NCI-H1694 (cell line): ENCODE measurements around the gene OR10T2.
"Not testable (repeated sequence)": the region's sequence is repeated elsewhere in the genome, so short reads cannot be mapped to it uniquely, and the experiment has no call there.

ENCODE experiments used
- DNase-seq: peaks from one replicate; lab custom pipeline; 2025; lab: John Stamatoyannopoulos, UW

Gene OR10T2, protein sequence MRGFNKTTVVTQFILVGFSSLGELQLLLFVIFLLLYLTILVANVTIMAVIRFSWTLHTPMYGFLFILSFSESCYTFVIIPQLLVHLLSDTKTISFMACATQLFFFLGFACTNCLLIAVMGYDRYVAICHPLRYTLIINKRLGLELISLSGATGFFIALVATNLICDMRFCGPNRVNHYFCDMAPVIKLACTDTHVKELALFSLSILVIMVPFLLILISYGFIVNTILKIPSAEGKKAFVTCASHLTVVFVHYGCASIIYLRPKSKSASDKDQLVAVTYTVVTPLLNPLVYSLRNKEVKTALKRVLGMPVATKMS

GRCh38 chr1:158398818-158399514 is at the start of gene OR10T2:
Gene OR10T2, minus strand, starts transcription at chr1:158399466. Its CDS starts 0 bp downstream, at chr1:158399466.
- no peak for DNase-seq

GRCh38 chr1:158445376-158445775 is 46.1 kb upstream of the OR10T2 start:
- DNase-seq = no peak

DNA sequence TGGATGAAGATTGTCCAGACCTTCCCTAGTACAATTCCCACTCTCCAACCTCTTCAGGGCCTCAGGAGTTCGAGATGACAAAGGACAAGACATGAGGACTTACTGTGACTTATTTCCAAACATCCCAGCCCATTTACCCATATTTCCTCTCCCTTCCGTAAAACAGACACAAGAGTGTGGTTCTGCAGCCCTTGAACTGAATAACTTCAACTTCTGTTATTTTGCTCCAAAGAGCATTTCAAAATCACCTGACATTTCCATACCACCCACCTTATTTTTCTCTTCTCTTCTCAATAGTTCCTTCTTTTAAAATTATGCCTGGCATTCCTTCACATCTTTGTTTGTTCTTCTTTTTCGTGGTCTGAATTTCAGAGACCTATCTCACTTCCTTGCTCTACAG is 35.5 kb upstream of the OR10T2 start:
- DNase-seq = no peak

GRCh38 chr1:158430163-158430562 is 30.9 kb upstream of the OR10T2 start:
- not testable (repeated sequence) for DNase-seq

GRCh38 chr1:158426137-158426536 is 26.9 kb upstream of the OR10T2 start, which contains the start of gene OR10K2:
Gene OR10K2, minus strand, starts transcription at chr1:158426237. Its CDS starts 5,371 bp downstream, at chr1:158420866.
- no peak for DNase-seq

DNA sequence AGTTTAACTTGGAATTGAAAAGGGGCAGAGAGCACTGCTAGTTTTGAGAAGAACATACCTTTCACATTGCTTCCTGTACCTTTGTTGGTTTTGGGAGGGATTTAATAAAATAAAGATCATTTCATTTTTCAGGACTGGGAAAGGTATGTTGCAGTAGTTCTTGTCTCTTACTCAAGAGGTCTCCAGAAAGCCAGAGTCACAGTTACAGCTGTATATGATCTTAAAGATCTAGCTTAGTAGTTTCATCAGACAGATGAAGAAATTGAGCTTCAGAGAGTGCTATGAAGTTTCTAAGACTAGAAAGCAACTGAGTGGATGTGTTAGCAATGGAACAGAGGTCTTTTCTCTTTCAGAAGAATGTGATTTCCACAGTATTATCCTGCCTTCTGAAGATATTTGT is 25.8 kb upstream of the OR10T2 start:
- no peak for DNase-seq

DNA sequence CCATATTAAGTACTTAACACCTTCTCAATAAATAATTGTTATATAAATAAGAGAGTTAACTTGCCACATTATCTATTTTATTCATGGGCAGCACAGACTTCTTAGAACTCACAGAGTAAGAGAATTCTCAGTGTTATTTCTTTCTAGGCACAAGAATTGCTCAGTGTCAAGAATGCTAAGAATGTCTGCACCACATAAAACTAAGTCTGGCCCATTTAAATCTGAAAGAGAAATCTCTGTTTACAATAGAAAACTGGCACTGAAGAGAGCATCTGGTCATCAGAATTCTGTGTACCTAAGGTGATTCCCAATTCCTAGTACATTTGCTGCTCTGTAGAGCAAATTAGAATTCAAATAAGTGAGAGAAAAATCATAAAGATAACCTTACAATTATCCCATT is 22.9 kb upstream of the OR10T2 start:
- no peak for DNase-seq

GRCh38 chr1:158417586-158417985 is 18.3 kb upstream of the OR10T2 start:
- DNase-seq = no peak

- DNase-seq = no peak
Observed at GRCh38 chr1:158414651-158415345, 15.5 kb upstream of the OR10T2 start.

GRCh38 chr1:158407092-158407491 is 7.8 kb upstream of the OR10T2 start:
- DNase-seq = no peak

- no peak for DNase-seq
Observed at GRCh38 chr1:158400871-158401270, 1.6 kb upstream of the OR10T2 start.

DNA sequence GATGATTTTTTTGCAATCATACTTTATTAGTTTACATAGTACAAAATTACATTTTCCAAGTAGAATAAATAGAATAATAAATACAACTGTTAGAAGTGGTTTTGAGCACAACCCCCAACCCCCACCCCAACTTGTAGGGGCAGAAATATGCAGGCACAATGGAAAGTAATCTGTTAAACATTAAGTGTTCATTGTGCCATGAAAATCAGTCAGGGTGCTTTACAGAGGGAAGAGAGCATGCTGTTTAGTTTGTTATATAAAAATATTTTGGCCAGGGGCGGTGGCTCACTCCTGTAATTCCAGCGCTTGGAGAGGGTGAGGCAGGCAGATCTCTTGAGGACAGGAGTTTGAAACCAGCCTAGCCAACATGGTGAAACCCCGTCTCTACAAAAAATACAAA is 2.6 kb downstream of the OR10T2 start:
- DNase-seq = no peak

DNA sequence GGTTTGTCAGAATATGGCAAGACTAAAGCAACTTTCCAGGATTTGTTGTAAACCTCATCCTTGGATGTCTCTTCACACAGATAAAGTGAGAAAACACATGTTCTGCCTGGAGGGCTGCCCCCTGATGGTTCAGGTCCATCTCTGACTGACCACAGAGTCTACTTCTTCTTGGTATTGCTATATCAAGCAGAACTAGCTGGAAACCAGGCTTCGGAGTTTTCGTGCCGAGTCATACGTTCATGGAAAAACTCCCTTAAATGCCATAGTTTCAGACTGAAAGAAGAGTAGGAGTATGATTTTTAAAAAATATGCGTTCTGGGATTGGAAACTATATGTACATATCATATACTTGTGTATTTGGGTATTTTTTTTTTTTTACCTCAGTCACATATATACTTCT is 5.8 kb downstream of the OR10T2 start:
- no peak for DNase-seq

GRCh38 chr1:158391099-158391498 is 8.2 kb downstream of the OR10T2 start:
- no peak for DNase-seq

- DNase-seq = no peak
Observed at GRCh38 chr1:158390331-158390730, 8.9 kb downstream of the OR10T2 start.

- DNase-seq = no peak
Observed at GRCh38 chr1:158374860-158375259, 24.4 kb downstream of the OR10T2 start.

DNA sequence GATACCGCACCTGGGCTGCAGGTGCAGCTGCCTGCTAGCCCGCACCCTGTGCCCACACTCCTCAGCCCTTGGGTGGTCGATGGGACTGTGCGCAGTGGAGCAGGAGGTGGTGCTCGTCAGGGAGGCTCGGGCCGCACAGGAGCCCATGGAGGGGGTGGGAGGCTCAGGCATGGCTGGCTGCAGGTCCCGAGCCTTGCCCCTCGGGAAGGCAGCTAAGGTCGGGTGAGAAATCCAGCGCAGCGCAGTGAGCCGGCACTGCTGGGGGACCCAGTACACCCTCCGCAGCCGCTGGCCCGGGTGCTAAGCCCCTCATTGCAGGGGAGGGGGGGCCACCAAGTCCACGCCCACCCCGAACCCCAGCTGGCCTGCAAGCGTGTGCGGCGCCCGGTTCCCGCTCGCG is 25.2 kb downstream of the OR10T2 start:
- DNase-seq = not testable (repeated sequence)

DNA sequence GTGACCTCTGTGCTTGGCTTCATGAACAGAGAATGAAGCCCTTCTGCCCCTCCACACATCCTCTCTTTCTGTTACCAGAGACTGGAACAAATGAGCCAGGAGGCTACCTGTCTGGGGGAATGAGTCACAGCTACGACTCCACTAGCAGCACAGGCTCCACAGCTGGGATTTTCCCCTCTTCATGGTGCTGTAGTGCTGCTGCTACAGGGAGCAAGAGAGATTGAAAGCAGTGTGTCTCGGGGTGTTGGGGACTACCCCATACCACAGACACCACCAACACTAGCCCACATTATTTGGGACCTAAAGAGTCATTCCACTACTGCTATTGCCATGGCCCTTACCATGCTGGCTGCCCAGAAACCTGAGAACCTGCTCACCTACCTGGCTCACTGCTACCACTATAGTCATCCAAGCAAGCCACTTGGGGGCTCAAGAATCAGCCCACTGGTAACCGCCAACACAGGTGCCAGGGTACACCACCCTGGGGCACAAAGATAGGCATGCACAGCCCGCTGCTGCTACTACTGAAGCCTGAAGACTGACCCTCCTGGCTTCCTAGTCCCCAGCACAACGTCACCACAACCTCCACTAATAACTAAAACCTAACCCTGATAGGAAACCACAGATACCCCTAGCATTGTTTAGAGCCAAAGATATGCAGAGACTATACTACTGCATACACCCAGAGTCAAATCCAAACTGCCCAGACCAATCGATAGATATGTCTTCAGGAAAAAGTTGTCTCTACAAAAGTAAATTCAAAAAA is 27.9 kb downstream of the OR10T2 start:
- no peak for DNase-seq

DNA sequence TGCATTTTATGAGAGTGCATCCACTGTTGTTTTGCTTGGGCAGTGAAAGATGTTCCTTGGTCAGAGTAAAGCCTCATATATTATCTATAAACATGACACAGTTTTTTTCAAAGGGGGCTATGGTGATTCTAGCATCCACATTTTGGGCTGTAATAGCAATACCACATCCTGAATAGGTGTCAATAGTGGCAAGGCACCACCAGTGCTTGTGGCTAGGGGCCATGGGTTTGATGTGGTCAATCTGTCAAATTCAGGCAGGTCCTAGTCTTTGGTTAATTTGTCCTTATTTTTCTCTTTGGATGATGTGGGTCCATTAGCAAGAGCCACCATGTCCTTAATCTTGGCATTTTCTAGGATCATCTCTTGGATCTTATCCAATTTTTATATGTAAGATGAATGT is 32.5 kb downstream of the OR10T2 start:
- DNase-seq = no peak

- no peak for DNase-seq
Observed at GRCh38 chr1:158362941-158363340, 36.3 kb downstream of the OR10T2 start.

DNA sequence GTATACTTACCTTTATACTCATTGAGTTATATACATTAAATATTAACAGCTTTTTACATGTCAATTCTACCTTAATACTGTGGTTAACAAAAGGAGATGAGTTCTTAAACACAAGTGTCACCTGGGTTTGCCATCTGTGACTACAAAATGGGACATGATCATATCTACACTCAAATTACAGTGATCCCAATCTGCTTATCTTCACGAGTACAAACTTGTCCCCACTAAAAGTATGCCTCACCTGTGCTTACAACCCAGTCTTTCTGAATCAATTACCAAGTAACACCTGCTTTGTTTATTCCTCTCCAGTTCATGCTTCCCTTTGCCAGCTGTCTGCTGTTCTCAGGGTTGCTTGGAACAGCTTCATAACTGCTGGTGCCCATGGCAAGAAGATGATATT is 36.8 kb downstream of the OR10T2 start:
- no peak for DNase-seq

GRCh38 chr1:158357441-158357840 is 41.8 kb downstream of the OR10T2 start:
- no peak for DNase-seq
